GM12874 (cell line): ENCODE measurements around the gene ZYG11B.

Experiments
- CTCF ChIP-seq: IDR thresholded peaks from 2 replicates; pipeline ENCODE4 v1.5.1; 2011; ENCODE audit warnings: low read depth, mild to moderate bottlenecking, control low read depth, low read length, moderate library complexity; ENCODE audit not compliant: insufficient read depth

Gene ZYG11B

GRCh38 chr1:52713590-52713989 is 12.7 kb upstream of the ZYG11B start:
- TF ChIP-seq CTCF, result no peak

- TF ChIP-seq CTCF, result no peak
These were observed 3.0 kb upstream of the ZYG11B start for GRCh38 chr1:52723260-52723659.

GRCh38 chr1:52725903-52726264 is 369 bp upstream of the ZYG11B start:
- TF ChIP-seq CTCF, result no peak

- no peak for TF ChIP-seq CTCF
These were observed 897 bp downstream of the ZYG11B start for GRCh38 chr1:52727114-52727586.

GRCh38 chr1:52727956-52728656 is 1.9 kb downstream of the ZYG11B start:
- TF ChIP-seq CTCF, result no peak

GRCh38 chr1:52733368-52733767 is 7.1 kb downstream of the ZYG11B start:
- TF ChIP-seq CTCF, result no peak

- TF ChIP-seq CTCF, result no peak
These were observed 11.9 kb downstream of the ZYG11B start for GRCh38 chr1:52738148-52738547.
